Progenitor cell of endocrine pancreas (in vitro differentiated cells): ENCODE results near the gene COL26A1. TPM values are rescaled to one million over a fixed set of nuclear protein-coding genes. Genes with fewer than 3 reads are reported as not detected.

ENCODE experiments used
- DNase-seq: peaks from one replicate; pipeline ENCODE4 v3.0.0; 2021; ENCODE audit warnings: low spot score; ENCODE audit not compliant: unreplicated experiment
- H3K27ac Mint-ChIP-seq: 2 replicates; pipeline ENCODE4 v1.8.0; 2021; ENCODE audit warnings: mild to moderate bottlenecking, moderate library complexity, mixed read lengths
- H3K27me3 Mint-ChIP-seq: 2 replicates; pipeline ENCODE4 v1.8.0; 2021; ENCODE audit warnings: mixed read lengths
- H3K36me3 Mint-ChIP-seq: 2 replicates; pipeline ENCODE4 v1.8.0; 2022; ENCODE audit warnings: mixed read lengths; ENCODE audit not compliant: insufficient read depth
- H3K4me1 Mint-ChIP-seq: 2 replicates; pipeline ENCODE4 v1.8.0; 2021; ENCODE audit warnings: low read depth, mixed read lengths
- H3K4me3 Mint-ChIP-seq: 2 replicates; pipeline ENCODE4 v1.8.0; 2021; ENCODE audit warnings: low read depth, mild to moderate bottlenecking, moderate library complexity, mixed read lengths
- H3K9me3 Mint-ChIP-seq: 2 replicates; pipeline ENCODE4 v1.8.0; 2021; ENCODE audit warnings: low read depth, mixed read lengths
- CTCF ChIP-seq: fragments of 200-600 bp; sonication (generic); IDR thresholded peaks from one replicate; pipeline ENCODE4 v1.5.0; 2021; ENCODE audit warnings: antibody characterized with exemption, mild to moderate bottlenecking; ENCODE audit not compliant: unreplicated experiment
- total RNA-seq: library from RNA; stranded (reverse); gene quantifications from 2 replicates; pipeline ENCODE4 v1.2.1, GENCODE V29; 2021

Gene COL26A1
- total RNA-seq, 1 donor from 2014 or later = 46.2 TPM

DNA sequence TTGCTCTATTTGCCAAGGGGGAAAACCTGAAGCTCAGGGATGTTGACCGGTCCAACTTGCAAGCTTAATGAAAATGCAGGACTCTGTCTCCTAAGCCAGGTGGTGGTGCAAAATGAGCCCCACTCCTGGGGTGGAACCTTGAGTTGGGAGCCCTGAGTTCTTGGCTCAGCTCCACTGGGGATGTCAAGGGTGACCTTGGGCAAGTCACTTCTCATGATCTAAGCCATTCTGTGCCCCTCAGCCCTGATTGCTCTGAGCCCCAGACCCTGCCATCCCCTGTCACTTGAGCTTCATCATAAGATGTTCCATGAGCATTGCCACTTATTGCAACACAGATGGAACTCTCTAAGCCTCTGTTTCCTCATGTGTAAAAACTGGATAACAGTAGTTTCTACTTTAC is 232.6 kb downstream of the COL26A1 start:
- Mint-ChIP-seq H3K36me3 (no peaks in the 10 kb centered on the region), H3K4me3 (no peak overlapping the region), H3K4me1 (peaks cover 1% of the 10 kb centered on the region), H3K27me3 (peaks cover 13% of the 10 kb centered on the region), H3K9me3 (no peaks in the 10 kb centered on the region), H3K27ac (no peak overlapping the region)
- no peak for TF ChIP-seq CTCF
- DNase-seq = no peak

DNA sequence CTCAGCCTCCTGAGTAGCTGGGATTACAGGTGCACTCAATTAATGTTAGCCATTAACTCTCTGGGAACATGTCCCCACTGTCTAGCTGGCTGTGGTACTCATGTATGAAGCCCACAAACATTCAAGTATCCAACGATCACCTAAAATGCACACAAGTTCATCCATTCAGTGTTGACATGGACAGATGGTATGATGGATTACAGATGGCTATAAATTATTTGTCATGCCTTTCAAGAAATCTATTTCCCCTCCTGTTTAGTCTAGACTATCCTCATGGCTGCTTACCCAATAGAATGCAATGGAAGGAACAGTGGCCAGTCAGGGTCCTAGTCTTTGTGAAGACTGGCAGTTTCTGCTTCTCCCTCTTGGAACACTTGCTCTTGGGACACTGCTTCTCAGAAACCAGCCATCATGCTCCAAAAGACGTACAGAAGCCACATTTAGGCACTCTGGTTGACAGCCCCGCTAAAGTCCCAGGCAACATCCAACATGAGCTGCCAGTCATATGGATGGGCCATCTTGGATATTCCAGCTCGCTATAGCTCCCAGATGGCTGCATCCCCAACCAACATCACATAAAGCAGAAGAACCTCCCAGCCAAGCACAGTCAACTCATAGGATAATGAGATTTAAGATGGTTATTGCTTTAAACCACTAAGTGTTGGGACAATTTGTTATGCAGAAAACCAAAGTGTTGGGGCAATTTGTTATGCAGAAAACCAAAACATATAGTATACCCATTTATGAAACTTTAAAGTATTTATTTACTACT is 233.3 kb downstream of the COL26A1 start:
- H3K4me1 Mint-ChIP-seq = peaks cover 1% of the 10 kb centered on the region
- TF ChIP-seq CTCF = no peak
- no peak overlapping the region for H3K27ac Mint-ChIP-seq
- no peak for DNase-seq
- H3K36me3 Mint-ChIP-seq = no peaks in the 10 kb centered on the region
- H3K27me3 Mint-ChIP-seq = peaks cover 13% of the 10 kb centered on the region
- H3K9me3 Mint-ChIP-seq = no peaks in the 10 kb centered on the region
- no peak overlapping the region for H3K4me3 Mint-ChIP-seq

GRCh38 chr7:101596898-101597297 is 234.2 kb downstream of the COL26A1 start:
- no peak for TF ChIP-seq CTCF
- no peaks in the 10 kb centered on the region for H3K9me3 Mint-ChIP-seq

DNA sequence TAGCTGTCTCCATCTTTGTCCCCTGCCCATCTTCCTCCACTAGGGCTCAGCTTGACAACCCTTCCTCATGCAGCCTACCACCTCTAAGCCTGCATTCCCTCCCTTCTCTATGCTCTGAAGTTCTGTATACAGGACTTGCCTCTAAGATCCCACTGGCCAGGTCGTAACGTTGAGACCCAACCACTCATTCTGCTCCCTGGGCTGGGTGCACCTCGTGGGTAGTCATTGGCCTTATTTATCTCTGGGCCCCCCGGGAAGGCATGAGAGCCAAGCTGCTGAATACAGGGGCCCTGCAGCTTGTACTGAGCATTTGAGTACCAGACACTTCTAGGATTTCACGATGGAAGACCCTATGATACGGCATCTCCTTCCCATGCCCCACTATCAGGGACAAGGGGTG is 235.3 kb downstream of the COL26A1 start:
- Mint-ChIP-seq H3K36me3 (no peaks in the 10 kb centered on the region), H3K4me1 (peaks cover 1% of the 10 kb centered on the region), H3K4me3 (no peak overlapping the region), H3K27me3 (peaks cover 21% of the 10 kb centered on the region), H3K9me3 (no peaks in the 10 kb centered on the region), H3K27ac (no peak overlapping the region)
- no peak for TF ChIP-seq CTCF
- no peak for DNase-seq

More at GRCh38 chr7:101596898-101597297, 234.2 kb downstream of the COL26A1 start:
- H3K4me1 Mint-ChIP-seq = peaks cover 1% of the 10 kb centered on the region
- H3K27ac Mint-ChIP-seq = no peak overlapping the region
- H3K27me3 Mint-ChIP-seq = peaks cover 21% of the 10 kb centered on the region
- no peaks in the 10 kb centered on the region for H3K36me3 Mint-ChIP-seq
- DNase-seq = no peak
- no peak overlapping the region for H3K4me3 Mint-ChIP-seq

DNA sequence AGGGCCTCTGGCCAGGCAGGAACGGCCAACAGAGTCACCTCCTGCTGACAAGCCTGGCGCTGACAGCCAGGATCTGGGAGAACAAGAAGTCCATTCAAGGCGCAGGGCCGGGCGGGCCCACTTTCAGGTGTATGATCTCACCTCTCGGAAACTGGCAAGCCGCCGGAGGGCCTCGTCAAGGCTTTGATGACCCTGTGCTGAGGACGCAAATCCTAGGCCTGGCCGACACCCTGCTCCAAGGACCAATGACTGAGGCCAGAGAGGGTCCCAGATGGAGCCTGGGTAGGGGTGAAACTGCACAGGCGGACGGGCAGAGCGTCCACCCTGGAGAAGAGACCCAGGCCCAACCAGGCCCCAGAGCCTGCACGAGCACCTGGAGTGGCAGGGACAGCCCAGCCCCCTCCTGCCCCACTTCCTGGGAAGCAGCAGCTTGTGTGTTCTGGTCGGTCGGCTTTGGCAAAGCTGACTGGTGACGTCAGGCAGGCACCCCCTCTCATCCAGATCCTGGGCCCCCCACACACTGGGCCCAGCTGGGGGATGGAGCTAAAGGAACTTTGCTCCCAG is 235.8 kb downstream of the COL26A1 start:
- H3K27me3 Mint-ChIP-seq = peaks cover 21% of the 10 kb centered on the region
- TF ChIP-seq CTCF = no peak
- no peak overlapping the region for H3K4me3 Mint-ChIP-seq
- no peak overlapping the region for H3K27ac Mint-ChIP-seq
- no peaks in the 10 kb centered on the region for H3K36me3 Mint-ChIP-seq
- H3K9me3 Mint-ChIP-seq = no peaks in the 10 kb centered on the region
- DNase-seq = no peak
- peaks cover 1% of the 10 kb centered on the region for H3K4me1 Mint-ChIP-seq
